Endometrium (tissue), 2 donors: ENCODE results near the gene RALGAPA2.

ENCODE experiments used
- FAIRE-seq: peaks from 2 replicates; lab custom pipeline; 2012; peaks lifted over from hg19 to GRCh38; lab: Jason Lieb, UNC
- donor health status: control.
- donor health status: control.

Gene RALGAPA2

GRCh38 chr20:20720158-20720557, 7.7 kb upstream of the RALGAPA2 start:
- FAIRE-seq = no peak

GRCh38 chr20:20719411-20719810, 7.0 kb upstream of the RALGAPA2 start:
- no peak for FAIRE-seq

- no peak for FAIRE-seq
These were observed 861 bp upstream of the RALGAPA2 start for GRCh38 chr20:20713244-20713765.

GRCh38 chr20:20712004-20712473, 405 bp downstream of the RALGAPA2 start:
- FAIRE-seq = no peak

GRCh38 chr20:20711413-20711812, 1.0 kb downstream of the RALGAPA2 start:
- no peak for FAIRE-seq

- FAIRE-seq = no peak
These were observed 1.8 kb downstream of the RALGAPA2 start for GRCh38 chr20:20710443-20711315.

- FAIRE-seq = peak; percentile 26
These were observed 2.6 kb downstream of the RALGAPA2 start for GRCh38 chr20:20709887-20710286.

- FAIRE-seq = no peak
These were observed 6.2 kb downstream of the RALGAPA2 start for GRCh38 chr20:20706285-20706684.

- no peak for FAIRE-seq
These were observed 9.9 kb downstream of the RALGAPA2 start for GRCh38 chr20:20702330-20703245.

GRCh38 chr20:20699917-20700316, 12.5 kb downstream of the RALGAPA2 start:
- no peak for FAIRE-seq

- no peak for FAIRE-seq
These were observed 13.3 kb downstream of the RALGAPA2 start for GRCh38 chr20:20699144-20699543.

GRCh38 chr20:20697325-20697845, 15.1 kb downstream of the RALGAPA2 start:
- no peak for FAIRE-seq

GRCh38 chr20:20695250-20695816, 17.1 kb downstream of the RALGAPA2 start:
- no peak for FAIRE-seq

GRCh38 chr20:20694591-20694990, 17.9 kb downstream of the RALGAPA2 start:
- FAIRE-seq = no peak

- no peak for FAIRE-seq
These were observed 19.9 kb downstream of the RALGAPA2 start for GRCh38 chr20:20692587-20692986.

- no peak for FAIRE-seq
These were observed 20.8 kb downstream of the RALGAPA2 start for GRCh38 chr20:20691477-20692235.

GRCh38 chr20:20690676-20691476, 21.6 kb downstream of the RALGAPA2 start:
- no peak for FAIRE-seq

- FAIRE-seq = no peak
These were observed 25.1 kb downstream of the RALGAPA2 start for GRCh38 chr20:20687319-20687718.

- FAIRE-seq = no peak
These were observed 26.8 kb downstream of the RALGAPA2 start for GRCh38 chr20:20685635-20686034.
